HG03342 (cell line): ENCODE measurements around the gene TRERF1.
"Not testable (repeated sequence)": the region's sequence is repeated elsewhere in the genome, so short reads cannot be mapped to it uniquely, and the experiment has no call there.

Experiments used
- ATAC-seq: cut with Tn5 transposase; IDR thresholded peaks from one replicate; pipeline ENCODE4 v1.9.1; 2021; ENCODE audit warnings: mild to moderate bottlenecking, moderate library complexity; ENCODE audit not compliant: unreplicated experiment

The TRERF1 gene

DNA sequence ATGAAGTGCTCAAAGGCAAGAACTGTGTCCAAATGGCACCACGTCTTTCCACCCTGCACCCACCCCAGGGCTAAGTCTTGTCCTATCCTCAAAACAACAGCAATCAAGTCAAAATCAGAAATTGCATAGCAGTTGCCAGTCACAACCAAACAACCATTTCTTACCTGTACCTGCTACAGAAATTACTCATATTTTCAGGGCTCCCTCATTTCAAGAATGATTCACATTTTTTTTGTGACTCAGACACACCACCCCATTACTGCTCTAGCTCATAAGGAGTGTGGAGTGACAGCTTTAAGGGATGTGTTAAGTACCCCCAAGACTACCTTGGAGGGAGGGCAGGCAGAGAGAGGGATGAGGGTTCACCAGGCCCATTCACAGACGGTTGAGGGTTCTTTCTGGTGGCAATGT is 111.7 kb downstream of the TRERF1 start:
- no peak for ATAC-seq

- ATAC-seq: no peak
Measured at GRCh38 chr6:42338744-42339222, 112.9 kb downstream of the TRERF1 start.

DNA sequence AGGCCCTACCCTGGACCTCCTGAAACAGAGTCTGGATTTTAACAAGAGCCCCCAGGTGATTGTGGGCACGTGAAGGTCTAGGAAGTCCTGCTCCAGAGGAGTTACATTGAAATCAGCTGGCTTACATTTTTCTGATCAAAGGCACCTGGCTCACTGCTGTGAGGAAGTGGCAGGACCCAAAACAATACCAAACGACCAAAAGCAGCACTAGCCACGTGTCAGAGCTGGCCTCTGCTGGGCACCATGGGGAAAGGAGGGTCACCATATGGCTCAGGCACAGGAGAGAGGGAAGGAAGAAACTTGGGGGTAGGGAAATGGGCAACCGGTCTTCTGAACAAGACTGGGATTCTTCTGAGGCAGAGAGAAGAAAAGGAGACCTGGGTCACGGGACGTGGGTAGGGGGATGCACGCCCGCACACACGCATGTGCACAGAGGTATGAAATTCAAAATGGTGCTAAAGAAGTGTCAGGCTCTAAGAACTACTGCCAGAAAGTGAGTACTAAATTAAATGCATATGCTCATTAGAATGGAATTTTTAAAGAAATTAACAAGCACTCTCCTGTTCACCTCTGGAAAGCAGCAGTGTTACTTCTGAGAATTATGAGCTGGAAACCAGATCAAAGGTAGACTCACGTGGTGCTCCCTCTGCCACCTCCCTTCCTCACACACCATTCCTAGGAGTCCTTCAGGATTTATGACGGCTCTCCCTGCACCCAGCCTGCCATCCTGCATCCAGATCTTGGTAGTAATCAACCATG is 113.6 kb downstream of the TRERF1 start:
- ATAC-seq: no peak

GRCh38 chr6:42336431-42336830 is 115.3 kb downstream of the TRERF1 start:
- ATAC-seq: no peak

GRCh38 chr6:42335896-42336295 is 115.8 kb downstream of the TRERF1 start:
- no peak for ATAC-seq

- ATAC-seq: no peak
Measured at GRCh38 chr6:42334870-42335269, 116.9 kb downstream of the TRERF1 start.

- ATAC-seq: no peak
Measured at GRCh38 chr6:42333612-42334011, 118.1 kb downstream of the TRERF1 start.

DNA sequence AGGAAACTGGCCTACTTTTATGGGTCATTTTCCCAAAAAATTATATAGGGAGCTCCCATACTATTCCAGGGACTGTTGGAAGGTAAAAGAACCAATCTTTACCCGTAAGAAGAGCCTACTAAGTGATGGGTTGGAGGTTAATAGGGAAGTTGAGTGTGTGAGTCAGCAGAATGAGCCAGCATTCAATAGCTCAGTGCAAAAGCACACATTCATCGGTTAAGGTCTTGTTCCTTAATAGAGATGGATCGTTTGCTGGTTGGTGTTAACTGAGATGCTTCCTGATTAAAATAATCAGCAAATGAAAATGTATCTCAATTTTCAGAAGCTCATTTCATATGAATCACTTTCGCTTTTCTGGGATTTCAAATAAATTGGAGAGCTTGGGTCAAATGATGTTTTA is 118.8 kb downstream of the TRERF1 start:
- no peak for ATAC-seq

DNA sequence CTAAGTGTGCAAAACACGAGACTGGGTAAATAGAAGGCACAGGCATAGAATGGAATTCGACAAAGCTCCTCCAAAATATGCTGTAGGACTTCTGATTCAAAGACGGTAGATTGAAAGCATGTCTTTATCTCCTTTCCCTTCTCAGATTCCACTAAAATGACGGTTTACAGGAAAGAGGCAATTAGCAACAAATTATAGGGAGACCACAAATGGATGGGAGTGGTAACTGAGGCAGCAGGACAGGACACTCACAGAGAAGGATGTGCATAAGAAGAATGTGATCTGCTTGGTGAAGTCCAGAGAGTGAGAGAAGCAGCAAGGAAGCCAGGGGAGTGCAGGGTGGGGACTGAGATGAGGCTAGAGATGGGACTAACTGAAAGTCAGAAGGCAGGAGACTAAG is 120.7 kb downstream of the TRERF1 start:
- ATAC-seq: no peak

- no peak for ATAC-seq
Measured at GRCh38 chr6:42326248-42326647, 125.5 kb downstream of the TRERF1 start.

DNA sequence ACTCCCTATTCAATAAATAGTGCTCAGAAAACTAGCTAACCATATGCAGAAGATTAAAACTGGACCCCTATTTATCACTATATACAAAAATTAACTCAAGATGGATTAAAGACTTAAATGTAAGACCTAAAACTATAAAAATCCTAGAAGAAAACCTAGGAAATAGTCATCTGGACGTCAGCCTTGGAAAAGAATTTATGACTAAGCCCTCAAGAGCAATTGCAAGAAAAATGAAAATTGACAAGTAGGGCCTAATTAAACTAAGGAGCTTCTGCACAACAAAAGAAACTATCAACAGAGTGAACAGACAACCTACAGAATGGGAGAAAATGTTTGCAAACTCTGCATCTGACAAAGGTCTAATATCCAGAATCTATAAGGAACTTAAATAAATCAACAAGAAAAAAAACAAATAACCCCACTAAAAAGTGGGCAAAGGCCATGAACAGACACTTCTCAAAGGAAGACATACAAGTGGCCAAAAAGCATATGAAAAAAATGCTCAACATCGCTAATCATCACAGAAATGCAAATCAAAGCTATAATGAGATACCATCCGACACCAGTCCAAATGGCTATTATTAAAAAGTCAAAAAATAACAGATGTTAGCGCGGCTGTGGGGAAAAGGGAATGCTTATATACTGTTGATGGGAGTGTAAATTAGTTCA is 126.9 kb downstream of the TRERF1 start:
- ATAC-seq: not testable (repeated sequence)

DNA sequence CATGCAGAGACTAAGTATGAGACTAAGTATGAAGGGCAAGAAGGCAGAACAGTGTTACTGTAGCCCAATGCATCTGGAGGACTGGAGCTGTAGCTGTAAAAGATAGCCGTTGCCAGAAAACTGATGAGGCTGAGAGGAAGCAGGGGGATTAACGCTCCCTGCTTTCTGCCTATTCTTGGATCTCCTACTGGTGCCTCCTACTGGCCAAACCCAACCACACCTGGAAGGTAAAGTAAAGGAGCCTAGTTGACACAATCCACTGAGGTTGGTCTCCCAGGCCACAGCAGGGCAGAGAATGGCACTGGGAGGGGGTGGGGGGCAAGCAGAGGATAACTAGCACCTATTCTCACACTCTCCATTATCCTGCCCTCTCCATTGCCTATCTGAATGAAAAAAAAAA is 129.1 kb downstream of the TRERF1 start:
- ATAC-seq: no peak

GRCh38 chr6:42321976-42322375 is 129.8 kb downstream of the TRERF1 start:
- ATAC-seq: no peak

GRCh38 chr6:42320762-42321161 is 131.0 kb downstream of the TRERF1 start:
- no peak for ATAC-seq

- ATAC-seq: no peak
Measured at GRCh38 chr6:42318480-42318879, 133.2 kb downstream of the TRERF1 start.

DNA sequence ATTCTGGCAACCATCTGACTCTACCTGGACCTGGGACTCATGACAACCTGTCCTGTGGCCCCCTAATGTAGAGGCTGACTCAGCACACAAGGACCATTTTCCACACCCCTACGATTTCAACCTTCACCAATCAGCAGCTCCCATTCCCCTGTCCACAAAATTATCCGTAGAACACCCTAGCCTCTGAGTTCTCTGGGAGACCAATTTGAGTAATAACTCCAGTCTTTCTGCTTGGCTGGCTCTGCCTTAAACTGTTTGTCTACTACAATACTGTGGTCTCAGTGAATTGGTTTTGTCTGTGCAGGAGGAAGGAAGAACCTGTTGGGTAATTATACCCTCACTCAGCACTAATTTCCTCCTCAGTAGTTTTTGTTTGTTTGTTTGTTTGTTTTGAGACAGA is 134.7 kb downstream of the TRERF1 start:
- ATAC-seq: no peak

GRCh38 chr6:42315991-42316970 is 135.4 kb downstream of the TRERF1 start:
- ATAC-seq: no peak

DNA sequence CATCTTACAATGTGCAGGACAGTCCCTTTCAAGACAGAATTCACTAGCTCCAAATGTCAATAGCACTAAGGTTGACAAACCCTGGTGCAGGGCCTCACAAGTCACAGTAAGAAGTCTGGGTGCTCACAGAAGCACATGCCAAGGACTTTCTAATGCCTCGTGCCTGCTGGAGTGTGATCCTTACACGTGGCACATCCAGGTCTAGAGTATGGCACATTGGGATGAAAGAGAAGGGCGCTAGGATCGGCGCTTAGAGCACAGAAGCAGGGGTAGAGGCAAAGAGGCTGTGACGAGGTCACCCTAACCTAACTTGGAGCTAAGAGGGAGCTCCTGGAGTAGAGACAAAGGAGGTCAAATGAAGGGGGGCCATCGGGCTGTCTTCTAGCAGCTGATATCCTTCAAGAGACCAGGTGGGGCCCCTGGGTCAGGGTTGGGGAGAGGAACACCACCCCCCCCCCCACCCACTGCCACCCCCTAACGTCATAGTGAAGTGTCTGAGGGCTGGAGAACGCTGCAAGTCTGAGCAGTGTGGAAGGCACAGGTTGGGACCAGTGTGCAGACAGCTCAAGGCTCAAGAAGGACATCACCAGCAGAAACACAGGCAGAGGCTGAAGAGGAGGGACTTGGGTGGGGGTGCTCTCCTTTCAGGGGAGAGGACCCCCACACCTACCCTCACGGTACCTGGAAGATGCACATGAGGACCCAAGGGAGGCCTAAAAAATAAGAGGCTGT is 136.3 kb downstream of the TRERF1 start:
- ATAC-seq: no peak

DNA sequence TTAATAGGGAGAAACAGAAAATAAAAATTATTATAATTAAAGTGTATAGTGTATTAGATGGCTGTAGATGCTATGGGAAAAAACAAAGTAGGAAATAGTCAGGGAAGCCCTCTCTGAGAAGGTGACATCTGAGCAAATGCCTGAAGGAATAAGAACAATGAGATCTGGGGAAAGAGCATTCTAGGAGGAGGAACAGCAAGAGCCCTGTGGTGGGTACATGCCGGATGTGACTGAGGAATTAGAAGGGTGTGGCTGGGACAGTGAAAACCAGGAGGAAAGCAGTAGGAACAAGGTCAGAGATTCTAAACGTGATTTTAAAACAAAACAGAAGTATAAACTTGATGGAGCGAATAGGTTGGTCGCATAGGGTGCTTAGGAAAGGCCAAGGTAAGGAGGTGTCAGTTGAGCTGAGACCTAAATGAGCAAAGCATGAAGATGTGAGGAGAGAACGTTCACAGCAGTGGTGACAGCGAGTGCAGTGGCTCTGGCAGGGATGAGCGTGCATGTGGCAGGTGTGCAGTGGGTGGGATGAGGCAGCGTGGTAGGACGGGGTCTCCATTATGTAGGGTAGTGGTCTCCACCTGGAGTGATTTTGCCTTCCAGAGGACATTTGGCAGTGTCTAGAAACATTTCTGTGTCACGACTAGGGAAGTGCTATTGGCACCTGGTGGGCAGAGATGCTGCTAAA is 137.0 kb downstream of the TRERF1 start:
- no peak for ATAC-seq
